Stimulated activated naive CD4-positive, alpha-beta T cell (primary cell): ENCODE data around the gene BTBD9.

ENCODE experiments used
- DNase-seq, 6 experiments: peaks; one replicate each; lab custom pipeline; 2025; lab: John Stamatoyannopoulos, UW

Gene BTBD9

DNA sequence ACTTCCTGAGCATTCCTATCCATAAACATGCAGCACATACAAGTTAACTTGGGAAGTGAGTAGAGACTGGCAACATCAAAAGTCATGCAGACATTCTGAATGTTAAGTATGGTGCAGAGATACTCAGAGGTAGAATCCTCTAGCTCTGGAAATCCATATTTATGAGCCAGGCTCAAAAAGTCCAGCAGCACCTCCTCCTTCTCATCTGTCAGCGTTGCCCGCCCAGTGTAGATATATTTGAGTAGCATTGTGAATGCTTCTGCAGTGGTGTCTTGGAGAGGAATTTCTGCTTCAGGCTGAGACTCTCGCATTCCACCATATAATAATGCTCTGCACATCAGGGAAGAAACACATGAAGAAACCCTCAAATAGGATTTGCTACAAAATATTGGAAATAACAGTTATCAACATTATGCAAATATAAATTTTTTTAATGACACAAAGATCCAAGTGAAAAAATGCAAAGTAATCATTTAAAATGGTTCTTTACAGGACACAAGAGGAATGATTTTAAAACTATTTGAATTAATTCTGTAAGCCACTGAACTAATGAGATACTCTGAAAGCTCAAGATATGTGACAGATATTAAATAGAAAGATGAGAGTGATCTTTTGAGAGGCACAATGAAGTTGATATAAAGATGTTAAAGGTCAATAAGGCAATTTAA, 45.6 kb downstream of the BTBD9 start:
- no peak for DNase-seq

DNA sequence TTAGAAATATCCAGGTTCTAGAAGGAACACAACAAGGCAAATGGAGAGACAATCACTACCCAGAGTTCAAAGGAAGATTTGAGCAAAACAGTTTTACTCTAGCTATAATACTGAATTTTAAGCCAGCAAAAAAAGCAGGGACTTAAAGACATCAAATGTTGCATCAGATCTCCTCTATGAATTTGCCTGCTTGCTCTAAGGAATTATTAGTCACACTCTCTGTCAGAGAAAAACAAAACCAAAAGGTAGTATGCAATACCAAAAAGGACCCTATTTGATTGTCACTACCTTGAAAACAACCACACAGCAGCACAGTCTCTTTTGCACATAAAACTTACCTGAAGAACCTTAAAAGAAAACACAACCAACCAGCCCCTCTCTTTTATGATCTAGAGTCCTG, 46.3 kb downstream of the BTBD9 start:
- no peak for DNase-seq

DNA sequence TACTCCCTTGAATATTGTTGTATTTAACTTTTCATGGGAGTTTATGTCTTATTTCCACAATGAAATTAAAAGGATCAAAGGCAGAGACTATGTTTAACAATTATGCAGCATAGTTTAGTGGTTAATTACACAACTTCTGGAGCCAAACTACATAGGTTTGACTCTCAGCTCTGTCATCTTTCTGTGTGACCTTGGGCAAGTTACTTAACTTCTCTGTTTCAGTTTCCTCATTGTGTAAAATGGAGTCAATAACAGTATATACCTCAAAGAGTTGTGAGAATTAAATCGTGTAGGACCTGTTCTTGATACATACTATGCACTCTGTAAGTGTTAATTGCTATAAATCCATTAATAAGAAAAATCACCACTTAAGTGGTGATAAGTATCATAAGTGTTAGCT, 48.3 kb downstream of the BTBD9 start:
- DNase-seq = no peak

DNA sequence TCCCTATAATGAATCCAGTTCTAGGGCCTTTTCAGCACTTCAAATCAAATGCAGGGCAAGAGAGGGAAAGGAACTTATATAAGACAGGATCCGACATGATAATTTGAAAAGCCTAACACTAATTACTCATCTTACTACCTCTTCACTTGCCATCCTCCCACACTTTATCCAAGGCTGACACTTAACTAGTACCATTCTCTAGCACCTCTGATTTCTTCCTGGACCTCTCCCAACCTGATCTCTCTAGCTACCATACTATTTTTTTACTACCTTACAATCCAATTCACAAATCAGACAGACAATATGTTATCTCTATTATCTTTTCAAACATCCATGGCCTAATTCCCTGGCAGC, 50.4 kb downstream of the BTBD9 start:
- DNase-seq = no peak

DNA sequence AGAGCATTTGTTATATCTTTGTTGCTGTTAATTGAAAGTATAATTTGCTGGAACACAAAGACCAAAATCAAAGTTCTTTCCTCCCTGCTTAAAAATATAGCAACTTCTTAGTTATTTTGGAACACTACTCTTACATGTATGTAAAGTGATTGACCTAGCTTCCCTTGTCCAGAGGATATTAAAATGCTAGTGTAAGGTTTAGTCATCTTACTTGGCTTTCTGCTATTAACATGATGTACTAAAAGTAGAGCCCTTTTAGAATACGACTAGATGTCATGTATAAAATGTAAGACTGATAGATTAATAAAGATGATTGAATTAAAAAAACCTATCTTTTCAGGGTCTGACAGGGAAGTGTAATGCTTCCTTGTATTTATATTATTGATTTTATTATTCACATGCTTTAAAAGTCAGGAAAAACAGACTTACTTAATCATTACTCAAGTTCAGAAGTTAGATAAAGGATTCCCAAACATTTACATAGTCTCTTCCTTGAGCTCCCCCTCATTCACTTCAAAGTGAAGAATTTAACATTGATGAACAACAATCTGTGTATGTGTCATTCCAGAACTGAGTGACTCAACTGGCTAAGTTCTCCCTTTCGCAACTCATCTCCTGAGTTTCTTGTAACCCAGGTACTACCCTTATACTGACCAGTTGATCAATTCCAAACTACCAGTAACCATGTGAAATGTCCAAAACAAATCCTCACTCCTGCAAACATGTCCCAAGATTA, 50.9 kb downstream of the BTBD9 start:
- DNase-seq = no peak

DNA sequence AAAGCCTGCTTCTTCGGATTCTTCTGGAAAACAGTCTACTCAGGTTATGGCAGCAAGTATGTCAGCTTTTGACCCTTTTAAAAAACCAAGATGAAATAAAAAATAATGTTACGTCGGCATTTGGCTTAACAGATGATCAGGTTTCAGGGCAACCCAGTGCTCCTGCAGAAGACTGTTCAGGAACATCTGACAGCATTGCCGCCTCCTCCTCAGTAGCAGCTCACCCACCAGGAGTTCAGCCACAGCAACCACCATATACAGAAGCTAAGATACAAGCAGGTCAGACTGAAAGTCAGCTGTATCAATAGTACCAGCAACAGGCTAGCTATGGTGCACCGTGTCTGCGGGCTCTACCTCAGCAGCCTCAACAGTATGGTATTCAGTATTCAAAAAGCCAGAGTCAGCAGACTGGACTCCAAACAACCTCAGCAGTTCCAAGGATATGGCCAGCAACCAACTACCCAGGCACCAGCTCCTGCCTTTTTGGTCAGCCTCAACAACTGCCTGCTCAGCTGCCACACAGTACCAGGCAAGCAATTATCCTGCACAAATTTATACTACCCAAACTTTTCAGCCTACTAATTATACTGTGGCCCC, 51.9 kb downstream of the BTBD9 start:
- no peak for DNase-seq

DNA sequence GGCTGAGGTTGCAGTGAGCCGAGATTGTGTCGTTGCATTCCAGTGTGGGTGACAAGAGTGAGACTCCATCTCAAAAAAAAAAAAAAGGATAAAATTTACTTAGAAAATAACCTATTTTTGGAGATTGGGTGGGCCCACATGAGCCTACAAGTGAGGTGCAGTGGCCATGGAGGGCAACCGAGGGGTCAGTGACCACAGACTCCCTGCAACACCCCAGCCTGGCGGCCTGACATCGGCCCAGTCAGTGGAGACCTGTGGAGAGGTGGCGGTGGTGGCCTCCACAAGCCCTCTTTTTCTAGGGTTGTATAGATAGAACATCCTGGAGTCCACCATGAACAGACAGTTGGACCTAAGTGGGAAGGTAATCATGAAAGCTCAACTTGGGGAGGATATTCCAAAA, 52.7 kb downstream of the BTBD9 start:
- DNase-seq = no peak

DNA sequence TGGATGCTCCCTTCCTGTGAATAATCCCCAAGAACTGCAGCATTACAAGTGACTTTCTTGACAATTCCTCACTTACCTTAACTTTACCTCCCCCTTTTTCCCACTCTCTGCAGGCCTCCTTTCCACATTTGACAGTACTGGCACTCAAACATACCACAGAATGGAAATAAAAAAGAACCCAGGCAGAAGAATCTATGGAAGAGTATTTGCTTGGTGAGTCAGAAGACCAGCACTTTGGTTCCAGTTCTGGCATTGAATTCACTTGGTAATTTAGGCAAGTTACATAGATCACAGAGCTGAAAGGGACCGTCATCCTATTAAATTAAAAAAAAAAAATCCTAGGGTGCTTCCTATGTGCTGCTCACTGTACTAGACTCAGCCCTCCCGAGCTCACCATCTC, 55.0 kb downstream of the BTBD9 start:
- DNase-seq = no peak

DNA sequence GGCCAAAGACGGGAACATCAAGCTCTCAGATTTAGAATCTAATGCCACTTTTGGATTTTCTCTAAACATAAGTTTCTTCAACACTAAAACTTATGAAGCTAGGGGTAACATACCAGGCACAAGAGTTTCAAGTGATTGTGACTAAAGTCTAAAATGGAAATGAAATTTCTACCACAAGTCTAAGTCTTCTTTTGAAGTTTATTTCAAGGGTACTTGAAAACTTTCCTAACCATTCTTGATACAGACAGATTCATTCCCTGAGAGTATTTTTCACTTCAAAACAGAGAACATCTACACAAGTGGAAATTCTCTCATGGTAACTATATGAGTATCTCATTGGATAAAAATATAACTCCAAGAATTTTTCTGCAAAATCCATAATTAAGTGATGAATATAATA, 56.2 kb downstream of the BTBD9 start:
- DNase-seq = no peak

DNA sequence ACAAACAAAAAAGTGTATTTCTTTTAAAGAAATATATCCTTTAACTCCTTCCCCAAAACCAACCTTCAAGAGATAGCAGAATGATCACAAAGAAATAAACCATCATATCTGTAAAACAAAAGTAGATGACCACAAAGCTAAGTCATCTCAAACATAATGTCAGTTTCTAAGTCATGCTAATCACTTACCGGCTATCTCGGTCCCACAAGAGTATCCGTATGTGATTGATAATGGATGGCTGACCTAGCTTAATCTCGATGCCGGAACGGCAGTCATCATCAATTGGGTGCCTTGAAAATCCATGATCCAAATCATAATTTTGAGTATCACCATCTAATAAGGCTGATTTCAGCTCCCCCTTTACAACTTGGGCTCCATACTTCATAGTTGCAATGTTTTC, 59.7 kb downstream of the BTBD9 start:
- DNase-seq = no peak

DNA sequence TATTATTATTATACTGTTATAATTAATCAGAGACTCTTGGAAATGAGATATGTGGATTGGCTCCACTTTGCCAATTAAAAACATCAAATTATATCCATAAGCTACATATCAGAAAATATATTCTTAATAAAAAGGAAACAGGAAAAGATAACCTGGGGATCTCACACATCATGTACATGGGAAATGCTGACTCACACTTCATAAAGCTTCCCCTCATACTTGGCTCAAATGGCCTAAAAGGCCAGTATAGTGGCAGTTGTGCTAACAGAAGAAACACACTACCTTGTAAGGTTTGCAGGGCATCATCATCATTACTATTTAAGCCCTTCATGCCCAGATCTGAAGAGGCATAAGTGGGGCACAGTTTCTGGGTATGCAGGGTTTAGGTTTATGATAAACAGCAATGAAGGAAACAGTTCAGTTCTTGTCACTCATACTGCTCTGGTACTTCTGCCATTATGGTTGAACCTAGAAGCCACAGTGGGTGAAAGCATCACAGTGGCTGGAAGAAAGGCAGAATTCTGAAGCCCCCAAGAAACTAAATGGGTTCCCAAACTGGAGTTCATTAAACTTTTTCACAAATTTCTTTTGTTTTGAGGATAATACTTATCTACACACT, 60.6 kb downstream of the BTBD9 start:
- DNase-seq = no peak

DNA sequence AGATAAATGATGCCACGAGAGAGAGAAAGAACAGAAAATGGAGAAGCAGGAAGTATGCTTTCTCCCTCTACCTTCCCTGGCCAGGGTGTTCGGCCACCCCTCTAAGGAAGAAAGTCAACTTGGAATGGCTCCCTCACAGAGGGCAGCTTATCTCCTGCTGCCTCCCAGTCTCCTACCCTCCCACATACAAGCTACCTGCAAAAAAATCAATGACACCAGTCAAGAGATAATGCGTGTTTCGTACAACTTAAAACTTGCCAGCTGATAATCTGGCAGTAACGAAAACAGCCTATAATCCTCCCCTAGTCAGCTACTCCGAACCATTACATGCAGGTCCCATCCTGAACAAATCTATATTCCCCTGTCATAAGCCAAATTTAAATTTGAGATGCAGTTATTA, 61.7 kb downstream of the BTBD9 start:
- no peak for DNase-seq

DNA sequence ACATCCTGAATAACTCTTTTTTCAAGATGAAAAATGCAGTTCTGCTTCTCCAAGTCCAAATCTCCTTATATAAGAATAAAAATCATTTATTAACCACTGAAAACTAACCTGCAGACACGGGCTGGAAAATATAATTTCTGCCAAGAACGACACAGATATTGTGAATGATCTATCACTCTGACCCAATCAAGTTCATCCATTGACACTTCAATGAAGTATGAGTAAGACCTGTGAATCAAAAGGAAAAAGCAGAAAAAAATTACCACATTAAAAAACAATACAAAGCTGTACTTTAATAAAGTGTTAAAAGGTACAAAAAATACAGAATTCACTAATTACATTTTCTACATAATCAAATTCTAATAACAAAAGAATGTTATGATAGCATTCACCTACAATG, 62.2 kb downstream of the BTBD9 start:
- peak in 1 of 6 experiments; percentile 11 for DNase-seq

DNA sequence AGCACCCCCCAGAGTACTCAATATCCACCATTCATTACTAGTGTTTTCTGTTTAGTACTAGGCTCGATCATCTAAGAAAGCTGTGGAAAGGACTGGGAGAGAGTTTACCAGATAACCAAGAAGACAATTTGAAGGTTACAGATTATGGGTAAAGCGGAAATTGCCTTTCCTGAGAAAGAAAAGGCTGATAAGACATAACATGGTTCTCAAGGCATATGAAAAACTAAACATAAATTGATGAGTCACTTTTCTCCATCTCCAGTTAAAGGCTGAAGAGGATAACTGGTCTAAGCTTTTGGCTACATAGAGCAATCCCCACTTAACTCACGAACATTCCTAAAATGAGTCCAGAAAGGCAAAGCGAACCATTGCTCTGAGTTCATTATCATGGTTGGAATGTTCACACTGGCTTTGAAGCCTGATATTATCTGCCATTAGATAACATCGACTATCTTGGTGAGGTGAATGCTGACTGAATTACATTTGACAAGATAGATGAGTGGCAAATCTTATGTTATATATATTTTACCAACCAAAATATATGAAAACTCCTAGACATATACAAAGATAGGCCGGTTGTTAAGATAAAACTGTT, 65.8 kb downstream of the BTBD9 start:
- DNase-seq = no peak

DNA sequence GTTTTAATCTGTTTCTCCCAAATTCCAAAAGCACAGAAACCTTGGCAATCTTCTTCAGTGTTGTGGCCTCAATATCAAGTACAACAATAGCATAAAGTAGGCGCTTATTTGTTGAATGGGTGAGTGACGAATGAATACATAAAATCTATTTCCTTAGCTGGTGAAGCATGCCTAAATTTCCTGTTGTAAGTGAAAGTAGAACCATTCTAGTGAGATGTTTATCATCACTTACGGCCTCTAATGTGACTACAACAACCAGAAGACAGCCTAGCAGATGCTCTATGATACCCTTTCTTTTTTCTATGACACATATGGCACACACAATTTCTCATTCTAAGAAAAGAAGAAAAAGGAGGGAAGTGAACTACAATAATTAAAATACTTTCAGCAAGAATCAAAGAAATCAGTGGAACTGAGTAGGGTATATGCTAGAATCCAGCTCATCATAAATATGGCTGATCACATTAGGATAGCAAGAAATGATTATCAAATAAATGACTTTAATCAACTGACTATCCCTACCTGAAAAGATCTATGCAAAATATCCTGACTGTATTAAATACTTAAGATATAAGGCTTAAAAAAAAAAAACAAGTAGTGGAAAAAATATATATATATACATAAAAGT, 67.4 kb downstream of the BTBD9 start:
- DNase-seq = peak in 3 of 6 experiments; percentile 66 to 69 (median 67)

DNA sequence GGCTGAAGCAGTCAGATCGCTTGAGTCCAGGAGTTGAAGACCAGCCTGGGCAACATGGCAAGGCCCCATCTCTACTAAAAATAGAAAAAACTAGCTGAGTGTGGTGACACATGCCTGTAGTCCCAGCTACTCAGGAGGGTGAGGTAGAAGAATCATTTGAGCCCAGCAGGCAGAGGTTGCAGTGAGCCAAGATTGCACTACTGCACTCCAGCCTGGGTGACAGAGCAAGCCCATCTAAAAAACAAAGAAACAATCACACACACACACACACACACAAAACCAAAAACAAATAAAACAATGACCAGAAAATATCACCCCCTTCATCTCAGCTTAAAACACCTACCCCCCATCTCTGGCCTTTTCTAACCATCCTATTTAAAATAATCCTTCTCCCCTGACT, 68.0 kb downstream of the BTBD9 start:
- DNase-seq = no peak

DNA sequence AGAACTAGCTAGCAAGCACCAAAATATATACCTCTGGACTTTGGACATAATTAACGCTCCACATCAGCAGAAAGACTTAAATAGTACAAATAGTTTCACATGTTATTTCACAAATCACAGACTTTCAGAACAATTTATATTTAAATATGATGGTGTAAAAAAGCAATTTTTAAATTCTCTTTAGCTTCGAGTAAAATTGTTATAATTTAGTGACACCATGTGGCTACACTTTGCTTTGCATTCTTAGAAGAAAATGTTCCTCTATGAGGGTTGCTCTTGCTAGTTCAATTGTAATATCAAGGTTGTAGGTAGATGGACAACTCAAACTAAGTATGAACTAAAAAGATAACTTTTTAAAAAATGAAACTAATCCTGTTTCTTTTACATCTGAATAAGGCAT, 69.0 kb downstream of the BTBD9 start:
- DNase-seq = peak in 2 of 6 experiments; percentile 2 to 4

DNA sequence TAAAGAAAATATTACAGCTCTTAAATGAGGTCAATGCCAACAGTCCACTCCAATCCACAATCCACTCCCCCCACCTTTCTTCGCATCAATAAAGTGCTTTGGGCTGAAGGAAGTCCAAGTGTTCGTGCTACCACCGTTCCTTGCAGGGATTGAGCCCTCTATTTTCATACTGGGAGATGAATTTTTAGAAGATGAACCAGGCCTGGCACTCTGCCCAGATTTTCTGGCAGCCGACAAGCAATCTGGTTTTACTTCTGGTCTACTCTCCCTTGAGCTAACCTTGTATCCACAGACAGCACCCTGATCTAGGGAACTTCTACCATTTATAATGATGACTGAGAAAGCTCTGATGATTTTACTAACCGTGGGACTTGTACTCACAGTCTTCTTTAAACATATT, 72.3 kb downstream of the BTBD9 start:
- no peak for DNase-seq

DNA sequence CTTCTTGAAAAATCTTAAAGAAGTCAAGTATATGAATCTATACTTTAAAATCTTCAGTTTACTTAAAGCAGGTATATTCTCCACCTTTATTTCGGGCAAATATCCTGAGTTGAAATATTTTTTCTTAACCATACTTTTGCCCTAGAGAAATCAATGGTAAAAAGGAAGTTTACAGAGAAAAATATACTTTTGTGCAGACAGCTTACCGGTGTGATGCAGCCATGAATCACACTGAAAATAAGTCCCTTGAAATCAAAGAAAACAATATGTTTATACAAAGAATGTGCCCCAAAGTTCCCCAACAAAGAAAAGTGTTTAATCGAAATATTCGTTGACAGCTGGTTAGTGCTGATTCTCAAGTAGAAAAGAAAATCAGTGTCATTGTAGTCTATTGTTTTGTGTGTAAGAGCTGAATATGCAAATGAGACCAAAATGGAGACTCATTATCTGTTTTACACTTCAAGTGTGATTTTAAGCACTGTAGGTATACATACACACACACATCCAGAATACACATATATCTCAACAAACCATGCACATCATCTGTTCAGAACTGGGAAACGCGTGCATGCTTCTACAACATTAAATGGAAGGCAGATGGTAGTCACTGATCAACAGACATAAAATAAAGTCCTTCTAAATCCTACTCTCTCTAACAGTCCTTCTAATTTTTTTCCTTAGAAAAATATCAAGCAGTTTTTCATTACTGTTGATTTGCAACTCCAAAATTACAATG, 73.3 kb downstream of the BTBD9 start:
- no peak for DNase-seq

DNA sequence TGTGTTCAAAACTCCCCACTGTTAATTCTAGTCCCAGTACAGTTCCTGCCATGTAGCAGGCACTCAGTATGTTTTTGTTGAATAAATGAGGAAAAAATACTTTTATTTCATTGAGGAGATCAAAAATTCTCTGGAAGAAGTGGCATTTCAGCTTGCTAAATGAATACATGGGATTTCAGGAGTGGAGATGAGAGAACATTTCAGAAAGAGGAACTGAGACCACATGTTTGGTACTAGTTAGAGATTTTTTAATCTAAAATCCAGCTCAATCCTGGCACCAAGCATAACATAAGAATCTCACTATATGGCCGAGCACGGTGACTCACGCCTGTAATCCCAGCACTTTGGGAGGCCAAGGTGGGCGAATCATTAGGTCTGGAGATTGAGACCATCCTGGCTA, 75.4 kb downstream of the BTBD9 start:
- no peak for DNase-seq

DNA sequence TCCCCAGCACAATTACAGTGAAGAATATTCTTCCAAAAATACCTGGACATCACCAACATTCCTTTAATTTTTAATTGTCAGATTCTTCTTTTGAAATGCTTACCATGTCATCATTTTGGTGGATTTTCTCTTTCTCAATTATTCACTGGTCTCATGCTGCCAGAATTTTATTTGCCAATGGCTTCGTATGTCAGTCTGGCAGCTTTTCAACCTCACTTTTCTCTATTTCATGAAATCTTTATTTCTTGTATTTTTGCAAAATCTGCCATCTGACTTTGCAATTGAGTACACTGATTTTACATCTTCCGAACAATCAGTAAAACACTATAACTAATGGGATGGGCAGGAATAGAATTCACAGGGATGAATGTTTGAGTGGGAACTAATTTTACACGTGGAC, 84.1 kb downstream of the BTBD9 start:
- DNase-seq = no peak
